Urinary bladder (tissue), 4 donors: ENCODE data around the gene ABI1. TPM values are rescaled to one million over a fixed set of nuclear protein-coding genes. Genes with fewer than 3 reads are reported as not detected.

Experiments used
- DNase-seq: peaks from one replicate; pipeline ENCODE4 v3.0.0-alpha.2; 2015; ENCODE audit errors: extremely low spot score
- H3K27ac ChIP-seq: one replicate; pipeline ENCODE4 v1.5.1; 2013; ENCODE audit warnings: low read depth, mild to moderate bottlenecking, moderate library complexity
- H3K36me3 ChIP-seq: one replicate; pipeline ENCODE4 v1.6.1; 2013; ENCODE audit warnings: mild to moderate bottlenecking, moderate library complexity; ENCODE audit not compliant: insufficient read depth
- H3K4me1 ChIP-seq: one replicate; pipeline ENCODE4 v1.6.1; 2013; ENCODE audit warnings: mild to moderate bottlenecking, moderate library complexity; ENCODE audit not compliant: insufficient read depth
- H3K4me3 ChIP-seq: one replicate; pipeline ENCODE4 v1.5.1; 2013; ENCODE audit warnings: low read depth, low read length
- WGBS: extraction: QIAGEN DNeasy Blood & Tissue Kit; methylation state at CpG from one replicate; pipeline ENCODE4 v1.1.7; 2013; 5-methylcytosine and 5-hydroxymethylcytosine counted together
- polyA plus RNA-seq: library from polyadenylated mRNA; stranded (reverse); fragments of 200-250 nt; gene quantifications from one replicate; pipeline ENCODE4 v1.2.3, GENCODE V29; 2013
- total RNA-seq: library from RNA; depleted of rRNA; stranded (reverse); fragments of >200 nt; gene quantifications from one replicate; pipeline ENCODE4 v1.2.3, GENCODE V29; 2014
- donor health status: healthy with polysubstance abuse.
- donor health status: healthy.

ABI1 gene
- total and polyA plus RNA-seq, 2 donors, result 34.2 to 60.1 TPM

DNA sequence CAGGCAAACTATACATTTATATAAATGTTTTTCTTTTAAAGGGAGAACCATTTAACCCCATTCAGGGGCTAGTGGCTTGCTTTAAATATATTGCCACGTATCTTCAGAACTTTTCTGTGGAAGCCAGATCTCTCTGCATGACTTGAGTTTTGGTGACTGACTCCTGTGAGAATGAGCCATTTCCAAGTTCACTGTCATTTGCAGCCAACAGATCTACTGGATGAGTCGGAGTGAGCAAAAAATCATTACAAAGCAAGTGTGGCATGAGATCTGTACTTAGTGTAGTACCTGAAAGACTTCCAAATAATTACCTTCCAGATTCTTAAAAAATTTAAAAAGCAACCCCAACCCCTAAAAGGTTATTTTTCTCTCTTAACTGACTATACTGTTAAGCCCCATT lies 117.7 kb downstream of the ABI1 start:
- H3K27ac ChIP-seq, result no peak overlapping the region
- WGBS, result 92% methylated on average over 2 of the region's 2 CpGs
- peaks cover 3% of the 10 kb centered on the region for H3K36me3 ChIP-seq
- H3K4me1 ChIP-seq, result no peaks in the 10 kb centered on the region
- H3K4me3 ChIP-seq, result no peak overlapping the region
- no peak for DNase-seq

DNA sequence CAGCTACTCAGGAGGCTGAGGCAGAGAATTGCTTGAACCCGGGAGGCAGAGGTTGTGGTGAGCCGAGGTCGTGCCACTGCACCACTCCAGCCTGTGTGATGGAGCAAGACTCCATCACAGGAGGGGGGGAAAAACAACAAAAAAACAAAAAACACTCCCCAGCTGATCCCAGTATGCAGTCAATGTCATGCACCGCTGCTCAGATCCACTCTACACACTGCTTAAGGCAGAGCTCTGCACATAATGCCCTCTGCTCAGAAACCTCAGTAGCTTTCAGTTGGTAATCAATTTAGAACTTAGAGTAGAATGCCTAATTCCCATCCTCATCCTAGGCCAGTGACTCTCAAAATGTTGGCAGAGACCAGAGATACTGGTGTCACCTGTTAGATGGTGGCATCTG lies 119.4 kb downstream of the ABI1 start:
- DNase-seq, result no peak
- WGBS, result 97% methylated on average over 4 of the region's 4 CpGs
- no peaks in the 10 kb centered on the region for H3K4me1 ChIP-seq
- H3K4me3 ChIP-seq, result no peak overlapping the region
- no peak overlapping the region for H3K27ac ChIP-seq
- peaks cover 3% of the 10 kb centered on the region for H3K36me3 ChIP-seq

DNA sequence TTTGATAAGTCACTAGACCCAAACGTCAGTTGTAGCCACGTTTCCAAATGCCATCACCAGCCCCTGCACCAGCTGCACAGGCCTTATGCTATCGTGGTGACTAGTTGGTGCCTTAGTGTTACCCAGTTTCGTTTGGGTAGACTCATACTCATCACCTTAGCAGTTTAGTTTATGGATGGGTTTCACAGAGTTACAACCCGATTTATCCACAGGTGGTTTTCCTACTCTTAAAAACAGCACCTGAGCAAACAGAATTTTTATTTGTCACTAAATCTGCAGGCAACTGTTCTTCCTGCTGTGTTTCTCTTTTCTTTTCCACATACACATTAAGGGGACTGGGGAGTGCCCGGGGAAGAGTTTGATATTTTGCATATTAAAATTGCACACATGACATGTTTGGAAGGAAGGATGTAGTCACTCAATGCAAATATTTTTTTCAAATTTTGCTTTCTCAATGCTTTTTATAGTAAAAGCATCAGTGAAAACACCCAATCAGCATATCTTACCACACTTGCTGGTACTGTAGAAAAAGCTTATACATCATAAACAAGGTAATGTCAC lies 121.6 kb downstream of the ABI1 start:
- Histone ChIP-seq H3K36me3 (peaks cover 3% of the 10 kb centered on the region), H3K4me3 (no peak overlapping the region)

GRCh38 chr10:26738301-26738911 lies 122.4 kb downstream of the ABI1 start:
- H3K27ac ChIP-seq, result no peak overlapping the region
- peaks cover 1% of the 10 kb centered on the region for H3K36me3 ChIP-seq
- no peak overlapping the region for H3K4me3 ChIP-seq
- no peak for DNase-seq
- H3K4me1 ChIP-seq, result no peaks in the 10 kb centered on the region
- 78% methylated on average over 5 of the region's 5 CpGs for WGBS

More for the DNA sequence above, 121.6 kb downstream of the ABI1 start:
- no peaks in the 10 kb centered on the region for H3K4me1 ChIP-seq
- DNase-seq, result no peak
- no peak overlapping the region for H3K27ac ChIP-seq
- 77% methylated on average over 6 of the region's 6 CpGs for WGBS

GRCh38 chr10:26737730-26738129 lies 123.0 kb downstream of the ABI1 start:
- WGBS, result 55% methylated on average over 1 of the region's 1 CpG
- no peak for DNase-seq

GRCh38 chr10:26735435-26735834 lies 125.3 kb downstream of the ABI1 start:
- Histone ChIP-seq H3K27ac (no peak overlapping the region), H3K4me1 (no peaks in the 10 kb centered on the region), H3K4me3 (no peak overlapping the region), H3K36me3 (no peaks in the 10 kb centered on the region)
- DNase-seq, result no peak
- 92% methylated on average over 4 of the region's 4 CpGs for WGBS

More at GRCh38 chr10:26737730-26738129, 123.0 kb downstream of the ABI1 start:
- Histone ChIP-seq H3K36me3 (peaks cover 1% of the 10 kb centered on the region), H3K4me1 (no peaks in the 10 kb centered on the region), H3K27ac (no peak overlapping the region), H3K4me3 (no peak overlapping the region)

DNA sequence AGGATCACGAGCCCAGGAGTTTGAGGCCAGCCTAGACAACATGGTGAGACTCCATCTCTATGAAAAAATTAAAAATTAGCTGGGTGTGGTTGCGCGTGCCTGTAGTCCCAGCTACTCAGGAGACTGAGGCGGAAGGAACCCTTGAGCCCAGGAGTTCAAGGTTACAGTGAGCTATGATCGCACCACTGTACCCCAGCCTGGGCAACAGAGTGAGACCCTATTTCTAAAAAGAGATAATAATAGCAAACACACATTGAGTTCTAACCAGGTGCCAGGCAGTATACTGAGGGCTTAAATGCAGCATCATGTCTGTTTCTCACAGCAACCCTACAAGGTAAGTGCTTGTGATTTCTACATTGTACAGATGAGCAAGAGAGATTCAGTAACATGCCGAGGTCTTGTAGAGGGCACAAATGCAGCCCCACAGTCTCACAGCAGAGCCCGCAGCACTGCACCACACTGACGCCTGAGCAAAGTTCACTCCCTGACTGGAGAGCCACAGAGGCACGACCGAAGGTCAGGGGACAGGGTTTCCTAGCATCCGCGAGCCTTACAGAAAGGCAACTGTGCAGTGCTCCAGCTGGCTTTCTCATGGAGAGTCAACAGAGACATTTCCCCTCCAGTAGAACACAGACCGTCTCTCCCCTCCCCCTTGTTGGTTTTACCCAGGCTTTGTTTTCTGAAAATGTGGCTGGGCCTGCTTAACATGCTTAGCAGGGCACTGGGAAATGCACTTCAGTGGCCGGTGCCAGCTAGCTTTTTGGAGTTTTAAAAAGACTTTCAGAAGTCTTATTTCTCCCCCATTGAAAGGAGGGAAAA lies 126.8 kb downstream of the ABI1 start:
- WGBS, result 80% methylated on average over 14 of the region's 14 CpGs
- Histone ChIP-seq H3K4me3 (no peak overlapping the region), H3K27ac (no peak overlapping the region), H3K36me3 (no peaks in the 10 kb centered on the region), H3K4me1 (no peaks in the 10 kb centered on the region)
- DNase-seq, result peak; percentile 54

DNA sequence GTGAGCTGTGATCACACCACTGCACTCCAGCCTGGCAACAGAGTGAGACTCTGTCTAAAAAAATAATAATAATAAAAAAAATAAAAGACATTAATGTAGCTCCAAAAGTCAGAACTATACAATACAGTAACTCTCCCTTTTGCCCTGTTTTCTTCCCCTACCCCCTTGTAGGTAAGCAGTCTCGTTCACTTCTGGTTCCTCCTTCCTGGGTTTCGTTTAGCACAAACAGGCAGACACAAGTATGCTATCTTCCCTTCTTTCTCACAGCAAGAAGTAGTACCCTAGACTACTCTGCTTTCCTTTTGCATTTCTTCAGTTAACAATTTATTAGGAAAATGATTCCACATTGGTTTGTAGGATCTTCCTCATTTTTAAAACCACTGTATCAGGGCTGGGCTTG lies 130.2 kb downstream of the ABI1 start:
- 93% methylated on average over 2 of the region's 2 CpGs for WGBS
- Histone ChIP-seq H3K4me3 (no peak overlapping the region), H3K27ac (no peak overlapping the region), H3K4me1 (no peaks in the 10 kb centered on the region), H3K36me3 (no peaks in the 10 kb centered on the region)
- no peak for DNase-seq

DNA sequence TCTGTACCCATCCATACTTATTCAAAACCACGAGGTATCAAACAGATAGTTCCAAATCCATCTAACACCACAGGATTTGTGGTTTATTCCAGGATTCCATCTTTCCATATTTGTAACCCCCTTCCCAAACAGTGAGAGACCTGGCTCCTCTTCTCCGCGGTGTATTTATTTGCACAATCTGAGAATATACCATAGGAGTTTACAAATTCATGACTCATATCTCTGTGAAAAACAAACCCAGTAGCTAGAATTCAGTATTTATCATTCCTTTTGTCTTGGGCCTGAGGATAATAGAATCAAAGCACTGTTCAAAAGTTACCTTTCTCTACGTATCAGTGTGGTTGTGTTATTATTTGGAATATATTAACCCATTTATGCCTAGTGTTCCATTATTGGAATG lies 131.4 kb downstream of the ABI1 start:
- Histone ChIP-seq H3K36me3 (no peaks in the 10 kb centered on the region), H3K4me3 (no peak overlapping the region), H3K4me1 (no peaks in the 10 kb centered on the region), H3K27ac (no peak overlapping the region)
- no peak for DNase-seq
- 84% methylated on average over 4 of the region's 4 CpGs for WGBS

- 93% methylated on average over 7 of the region's 7 CpGs for WGBS
- no peak overlapping the region for H3K4me3 ChIP-seq
- no peaks in the 10 kb centered on the region for H3K4me1 ChIP-seq
- no peak overlapping the region for H3K27ac ChIP-seq
- no peaks in the 10 kb centered on the region for H3K36me3 ChIP-seq
- no peak for DNase-seq
Measured at GRCh38 chr10:26728957-26729356, 131.8 kb downstream of the ABI1 start.

GRCh38 chr10:26727005-26727404 lies 133.8 kb downstream of the ABI1 start:
- DNase-seq, result no peak
- WGBS, result 97% methylated on average over 1 of the region's 1 CpG
- H3K4me3 ChIP-seq, result no peak overlapping the region
- H3K27ac ChIP-seq, result no peak overlapping the region
- H3K36me3 ChIP-seq, result no peaks in the 10 kb centered on the region
- H3K4me1 ChIP-seq, result no peaks in the 10 kb centered on the region

GRCh38 chr10:26725837-26726727 lies 134.7 kb downstream of the ABI1 start:
- no peaks in the 10 kb centered on the region for H3K4me1 ChIP-seq
- 57% methylated on average over 8 of the region's 8 CpGs for WGBS
- H3K36me3 ChIP-seq, result no peaks in the 10 kb centered on the region
- DNase-seq, result peak; percentile 31
- H3K27ac ChIP-seq, result no peak overlapping the region
- H3K4me3 ChIP-seq, result no peak overlapping the region

- peaks cover 2% of the 10 kb centered on the region for H3K36me3 ChIP-seq
- H3K4me3 ChIP-seq, result no peak overlapping the region
- WGBS, result 95% methylated on average over 4 of the region's 4 CpGs
- H3K27ac ChIP-seq, result no peak overlapping the region
- DNase-seq, result no peak
- no peaks in the 10 kb centered on the region for H3K4me1 ChIP-seq
Measured at GRCh38 chr10:26723016-26723415, 137.7 kb downstream of the ABI1 start.
